Measurements from ENCODE around the gene LONP1.

The LONP1 gene

GRCh38 chr19:5683177-5683886 is 36.6 kb downstream of the LONP1 start:
- no peaks in the 10 kb centered on the region for H3K4me1 ChIP-seq (ENCODE audit: control insufficient read depth, insufficient read depth, low read length)
- TF ChIP-seq ZNF121 (tag by site-specific recombination; IDR thresholded peaks at IDR 0.05), result peak; percentile 85
- no peak for TF ChIP-seq ZNF341 (tag by site-specific recombination; IDR thresholded peaks at IDR 0.05; ENCODE audit: low read depth)
- peak; percentile 24; the same call in 1 of the 2 replicates for TF ChIP-seq SCRT1 (tag by site-specific recombination; IDR thresholded peaks at IDR 0.05; ENCODE audit: borderline replicate concordance)
- CTCF ChIA-PET, result interaction anchor here (0.6 kb wide), 1 partner anchor 24 kb away, joined by 3 read pairs; no protein-coding TSS in a partner anchor
- no peak overlapping the region for H3K4me3 ChIP-seq (ENCODE audit: low read depth, low read length)
- H3K36me3 ChIP-seq (ENCODE audit: control insufficient read depth in 2 of 2, insufficient read depth in 1 of 2, low read length in 2 of 2), result no peaks in the 10 kb centered on the region
- H3K9me3 ChIP-seq (ENCODE audit: control insufficient read depth, insufficient read depth, low read depth, low read length), result no peaks in the 10 kb centered on the region
- H3K27ac ChIP-seq (ENCODE audit: extremely low read depth, low read depth, low read length), result no peak overlapping the region
- POLR2A ChIA-PET, result interaction anchor here (0.6 to 0.7 kb wide), 2 partner anchors 10 to 34 kb away, joined by 3 to 6 read pairs; no protein-coding TSS in a partner anchor

GRCh38 chr19:5682107-5682482 is 37.9 kb downstream of the LONP1 start:
- H3K9me3 ChIP-seq (ENCODE audit: control insufficient read depth, insufficient read depth, low read depth, low read length), result no peaks in the 10 kb centered on the region
- no peak overlapping the region for H3K4me3 ChIP-seq (ENCODE audit: low read depth, low read length)
- H3K4me1 ChIP-seq (ENCODE audit: control insufficient read depth, insufficient read depth, low read length), result no peaks in the 10 kb centered on the region
- no peak overlapping the region for H3K27ac ChIP-seq (ENCODE audit: extremely low read depth, low read depth, low read length)
- POLR2A ChIA-PET, result interaction anchor here (1.1 kb wide), 1 partner anchor 59 kb away, joined by 4 read pairs; the partner anchor contains the start of genes SAFB and SAFB2
- TF ChIP-seq ZNF398 (tag by site-specific recombination; IDR thresholded peaks at IDR 0.05) (0 out of 2 replicates have a peak, but pooled peaks have one; percentile 17), ZBTB1 (tag by site-specific recombination; IDR thresholded peaks at IDR 0.05) (no peak)
- peaks cover 0 to 6% of the 10 kb centered on the region in 2 experiments; a peak in 1 of 3 replicates for H3K36me3 ChIP-seq (ENCODE audit: control insufficient read depth in 2 of 2, insufficient read depth in 1 of 2, low read length in 2 of 2)
- CTCF ChIA-PET, result interaction anchor here (1.1 kb wide), 1 partner anchor 9 kb away, joined by 3 read pairs; no protein-coding TSS in a partner anchor

GRCh38 chr19:5681391-5682106 is 38.4 kb downstream of the LONP1 start:
- POLR2A ChIA-PET, result interaction anchor here (0.7 to 1.1 kb wide), 2 partner anchors 59 to 1926 kb away, joined by 3 to 4 read pairs; partner anchors contain the start of genes SAFB and SAFB2
- CTCF ChIA-PET, result interaction anchor here (1.1 kb wide), 1 partner anchor 10 kb away, joined by 3 read pairs; no protein-coding TSS in a partner anchor
- H3K36me3 ChIP-seq (ENCODE audit: control insufficient read depth in 2 of 2, insufficient read depth in 1 of 2, low read length in 2 of 2), result peaks cover 0 to 6% of the 10 kb centered on the region in 2 experiments; a peak in 1 of 3 replicates
- H3K27ac ChIP-seq (ENCODE audit: extremely low read depth, low read depth, low read length), result no peak overlapping the region
- no peaks in the 10 kb centered on the region for H3K4me1 ChIP-seq (ENCODE audit: control insufficient read depth, insufficient read depth, low read length)
- H3K9me3 ChIP-seq (ENCODE audit: control insufficient read depth, insufficient read depth, low read depth, low read length), result no peaks in the 10 kb centered on the region
- peak overlapping the region; percentile 94 for H3K4me3 ChIP-seq (ENCODE audit: low read depth, low read length)
- TF ChIP-seq YY2 (tag by site-specific recombination; IDR thresholded peaks at IDR 0.05) (0 out of 2 replicates have a peak, but pooled peaks have one; percentile 5), ZNF155 (tag by site-specific recombination; IDR thresholded peaks at IDR 0.05) (no peak), INSM2 (tag by site-specific recombination; IDR thresholded peaks at IDR 0.05) (0 out of 2 replicates have a peak, but pooled peaks have one; percentile 34), ZNF747 (tag by site-specific recombination; IDR thresholded peaks at IDR 0.05) (peak; percentile 81; the same call in 1 of the 2 replicates), ZNF488 (tag by site-specific recombination; IDR thresholded peaks at IDR 0.05) (peak; percentile 36; the same call in 1 of the 2 replicates), ZNF16 (tag by site-specific recombination; IDR thresholded peaks at IDR 0.05; ENCODE audit: low read depth) (peak; percentile 27; the same call in 1 of the 2 replicates), ZNF157 (tag by site-specific recombination; IDR thresholded peaks at IDR 0.05) (0 out of 2 replicates have a peak, but pooled peaks have one; percentile 12), ZFP41 (tag by site-specific recombination; IDR thresholded peaks at IDR 0.05; ENCODE audit: borderline replicate concordance) (no peak), ZNF266 (tag by site-specific recombination; IDR thresholded peaks at IDR 0.05; ENCODE audit: low read depth) (peak; percentile 7; the same call in 1 of the 2 replicates), ZNF239 (tag by site-specific recombination; IDR thresholded peaks at IDR 0.05) (no peak), BCL11B (tag by site-specific recombination; IDR thresholded peaks at IDR 0.05; ENCODE audit: low read depth) (peak; percentile 68), ZNF341 (tag by site-specific recombination; IDR thresholded peaks at IDR 0.05; ENCODE audit: low read depth) (peak; percentile 43), ZNF169 (tag by site-specific recombination; IDR thresholded peaks at IDR 0.05) (peak; percentile 34; the same call in 1 of the 2 replicates), ZNF274 (IDR thresholded peaks at IDR 0.05; ENCODE audit: low read length) (no peak), ZNF274 (tag by site-specific recombination; IDR thresholded peaks at IDR 0.05; ENCODE audit: borderline replicate concordance) (peak; percentile 63; the same call in 1 of the 2 replicates), ZBTB1 (tag by site-specific recombination; IDR thresholded peaks at IDR 0.05) (no peak), KLF7 (tag by site-specific recombination; IDR thresholded peaks at IDR 0.05; ENCODE audit: borderline replicate concordance) (no peak), ZNF510 (tag by site-specific recombination; IDR thresholded peaks at IDR 0.05; ENCODE audit: insufficient replicate concordance) (no peak), ZNF785 (tag by site-specific recombination; IDR thresholded peaks at IDR 0.05) (peak; percentile 57; the same call in 1 of the 2 replicates), ZNF433 (tag by site-specific recombination; IDR thresholded peaks at IDR 0.05; ENCODE audit: low read depth) (0 out of 2 replicates have a peak, but pooled peaks have one; percentile 3), ZNF24 (tag by site-specific recombination; IDR thresholded peaks at IDR 0.05) (no peak)
